Choroid plexus epithelial cell (primary cell): ENCODE measurements around the gene CEBPG.

Experiments used
- DNase-seq: peaks from one replicate; pipeline ENCODE4 v3.0.0-alpha.2; 2010; ENCODE audit warnings: low read depth
- H3K4me3 ChIP-seq: 2 replicates; pipeline ENCODE4 v1.5.1; 2011; ENCODE audit warnings: low read depth, mild to moderate bottlenecking, control low read depth, low read length, moderate library complexity
- CTCF ChIP-seq: conservative IDR thresholded peaks from 2 replicates; pipeline ENCODE4 v1.5.1; 2011; ENCODE audit warnings: low read depth, mild to moderate bottlenecking, control low read depth, inconsistent platforms, low read length, moderate library complexity

Gene CEBPG

GRCh38 chr19:33377586-33378475 lies 4.3 kb downstream of the CEBPG start:
- TF ChIP-seq CTCF, result no peak
- H3K4me3 ChIP-seq, result no peak overlapping the region
- no peak for DNase-seq

GRCh38 chr19:33379151-33379829 lies 5.8 kb downstream of the CEBPG start:
- no peak for DNase-seq
- no peak for TF ChIP-seq CTCF

GRCh38 chr19:33381101-33381500 lies 7.6 kb downstream of the CEBPG start:
- no peak overlapping the region for H3K4me3 ChIP-seq
- DNase-seq, result no peak
- TF ChIP-seq CTCF, result no peak

More at GRCh38 chr19:33379151-33379829, 5.8 kb downstream of the CEBPG start:
- no peak overlapping the region for H3K4me3 ChIP-seq

GRCh38 chr19:33382006-33382405 lies 8.5 kb downstream of the CEBPG start:
- no peak for DNase-seq
- TF ChIP-seq CTCF, result no peak
- H3K4me3 ChIP-seq, result no peak overlapping the region

- TF ChIP-seq CTCF, result no peak
- no peak overlapping the region for H3K4me3 ChIP-seq
- DNase-seq, result no peak
These were observed 9.5 kb downstream of the CEBPG start for GRCh38 chr19:33382982-33383381.

- H3K4me3 ChIP-seq, result no peak overlapping the region
- no peak for DNase-seq
- no peak for TF ChIP-seq CTCF
These were observed 10.3 kb downstream of the CEBPG start for GRCh38 chr19:33383720-33384292.
